GM12878 (cell line): ENCODE measurements around the gene NEK3. TPM values are rescaled to one million over a fixed set of nuclear protein-coding genes. Genes with fewer than 3 reads are reported as not detected.

Experiments
- CBX5 ChIP-seq: sonication (generic); IDR thresholded peaks from 2 replicates; pipeline ENCODE4 v1.6.1; 2016; ENCODE audit warnings: low read depth, moderate library complexity, mild to moderate bottlenecking, inconsistent platforms
- FOXM1 ChIP-seq: IDR thresholded peaks from 2 replicates; pipeline ENCODE4 v1.6.1; 2012; ENCODE audit warnings: low read depth, mild to moderate bottlenecking, inconsistent platforms, low read length, moderate library complexity
- HSF1 ChIP-seq: fragments of 150-350 bp; IDR thresholded peaks from 2 replicates; pipeline ENCODE4 v1.6.1; 2014; ENCODE audit warnings: mild to moderate bottlenecking, low read depth, low read length
- KLF5 ChIP-seq: fragments of 450-650 bp; IDR thresholded peaks from 2 replicates; pipeline ENCODE4 v1.6.1; 2014; ENCODE audit warnings: mild to moderate bottlenecking; ENCODE audit not compliant: partially characterized antibody
- MLLT1 ChIP-seq: fragments of 450-650 bp; IDR thresholded peaks from 2 replicates; pipeline ENCODE4 v1.6.1; 2016; ENCODE audit warnings: mild to moderate bottlenecking
- MYC ChIP-seq: IDR thresholded peaks from 2 replicates; pipeline ENCODE4 v1.6.1; 2011; ENCODE audit warnings: mild to moderate bottlenecking, low read length, moderate library complexity, inconsistent platforms; ENCODE audit not compliant: insufficient read depth, insufficient replicate concordance, insufficient read length, severe bottlenecking
- NFYB ChIP-seq: IDR thresholded peaks from 2 replicates; pipeline ENCODE4 v1.6.1; 2011; ENCODE audit warnings: low read depth, mild to moderate bottlenecking, low read length, improper control_type of control experiment, moderate library complexity; ENCODE audit not compliant: insufficient read depth
- PAX5 ChIP-seq: IDR thresholded peaks from 2 replicates; pipeline ENCODE4 v1.6.1; 2011; ENCODE audit warnings: low read depth, low read length, borderline replicate concordance
- RCOR1 ChIP-seq: conservative IDR thresholded peaks from 2 replicates; pipeline ENCODE4 v1.6.1; 2012; ENCODE audit warnings: low read depth, low read length, improper control_type of control experiment
- SMARCA5 ChIP-seq: fragments of 450-650 bp; IDR thresholded peaks from 2 replicates; pipeline ENCODE4 v1.6.1; 2017; ENCODE audit warnings: mild to moderate bottlenecking
- SP1 ChIP-seq: IDR thresholded peaks from one replicate; pipeline ENCODE4 v1.6.1; 2011; ENCODE audit warnings: low read depth, low read length
- SRF ChIP-seq, 2 experiments: IDR thresholded peaks; 2 replicates each; pipeline ENCODE4 v1.6.1; 2011; ENCODE audit warnings: low read depth in 2 of 2, low read length in 2 of 2, mild to moderate bottlenecking in 1 of 2, moderate library complexity in 1 of 2
- TBL1XR1 ChIP-seq: IDR thresholded peaks from 2 replicates; pipeline ENCODE4 v1.6.1; 2012; ENCODE audit warnings: low read depth, low read length, improper control_type of control experiment
- ZBTB11 ChIP-seq: fragments of 450-650 bp; formaldehyde crosslinking; IDR thresholded peaks from 2 replicates; pipeline ENCODE4 v1.5.0; 2022; ENCODE audit warnings: mild to moderate bottlenecking, missing genetic modification characterization
- ZNF622 ChIP-seq: fragments of 450-650 bp; IDR thresholded peaks from 2 replicates; pipeline ENCODE4 v1.6.1; 2017; ENCODE audit warnings: mild to moderate bottlenecking, inconsistent platforms
- polyA plus RNA-seq, 11 experiments: library from polyadenylated mRNA; depleted of rRNA in 4 of 11; unstranded in 6 of 11; stranded (reverse) in 5 of 11; fragments of >200 nt; fragmentation: Nextera tagmentation in 4 of 11; fragmentation: Illumina TruSeq in 1 of 11; extraction: Ambion mirVana in 4 of 11; extraction: Trizol in 1 of 11; gene quantifications; 1 replicate in 1 of 11; 2 replicates in 10 of 11; pipeline versions ENCODE4 v1.2.1 to v1.2.3, GENCODE V29; 2011 to 2016; ENCODE audit warnings: inconsistent platforms in 2 of 11, missing spikeins in 2 of 11, low read depth in 1 of 11
- total RNA-seq, 4 experiments: library from RNA; depleted of rRNA in 3 of 4; stranded (reverse); fragments of >200 nt in 3 of 4; fragmentation: Illumina TruSeq in 1 of 4; extraction: Trizol in 1 of 4; gene quantifications; 2 replicates each; pipeline versions ENCODE4 v1.2.1 to v1.2.3, GENCODE V29; 2013 to 2021

Gene NEK3
- total and polyA plus RNA-seq, 10 of the 15 experiments (the other 5 are each of a cell fraction or from before 2014, with no cell fraction given) = 2.9 to 9.3 (median 5.9) TPM

GRCh38 chr13:52127783-52128702 is 31.4 kb downstream of the NEK3 start (continued):
- TF ChIP-seq HSF1 = no peak
- TF ChIP-seq SP1 = no peak
- TF ChIP-seq SRF (IDR thresholded peaks at IDR 0.05; ENCODE audit: low read depth in 2 of 2, low read length in 2 of 2) = no peak
- no peak for TF ChIP-seq ZBTB11 (CRISPR knock-in tag)
- TF ChIP-seq SMARCA5 = 0 out of 2 replicates have a peak, but pooled peaks have one; percentile 18
- no peak for TF ChIP-seq MLLT1
- no peak for TF ChIP-seq KLF5
- no peak for TF ChIP-seq RCOR1
- TF ChIP-seq PAX5 = no peak
- TF ChIP-seq NFYB = no peak
- TF ChIP-seq CBX5 = 0 out of 2 replicates have a peak, but pooled peaks have one; percentile 44
- no peak for TF ChIP-seq TBL1XR1
- TF ChIP-seq ZNF622 = no peak
- no peak for TF ChIP-seq MYC
- no peak for TF ChIP-seq FOXM1
